Measurements from ENCODE around the gene DCAF6. TPM values are rescaled to one million over a fixed set of nuclear protein-coding genes. Genes with fewer than 3 reads are reported as not detected.
"Not testable (repeated sequence)": the region's sequence is repeated elsewhere in the genome, so short reads cannot be mapped to it uniquely, and the experiment has no call there.

DCAF6 gene
- total RNA-seq, 1 donor from 2014 or later, result 37.5 TPM

- no peak for TF ChIP-seq CTCF (conservative IDR thresholded peaks at IDR 0.05; ENCODE audit: low read depth, low read length)
- no peak overlapping the region for H3K4me3 ChIP-seq (ENCODE audit: low read depth, low read length)
- no peak for DNase-seq (ENCODE audit: low read depth)
Observed at GRCh38 chr1:168054117-168054516, 117.6 kb downstream of the DCAF6 start.

- not testable (repeated sequence) for DNase-seq (ENCODE audit: low read depth); H3K4me3 ChIP-seq (ENCODE audit: low read depth, low read length)
Observed at GRCh38 chr1:168056152-168056551, 119.7 kb downstream of the DCAF6 start.

- no peak overlapping the region for H3K4me3 ChIP-seq (ENCODE audit: low read depth, low read length)
- DNase-seq (ENCODE audit: low read depth), result no peak
- TF ChIP-seq CTCF (conservative IDR thresholded peaks at IDR 0.05; ENCODE audit: low read depth, low read length), result no peak
Observed at GRCh38 chr1:168057355-168057754, 120.9 kb downstream of the DCAF6 start.

- DNase-seq (ENCODE audit: low read depth), result no peak
- no peak overlapping the region for H3K4me3 ChIP-seq (ENCODE audit: low read depth, low read length)
- TF ChIP-seq CTCF (conservative IDR thresholded peaks at IDR 0.05; ENCODE audit: low read depth, low read length), result no peak
Observed at GRCh38 chr1:168057921-168058320, 121.4 kb downstream of the DCAF6 start.

- no peak overlapping the region for H3K4me3 ChIP-seq (ENCODE audit: low read depth, low read length)
- TF ChIP-seq CTCF (conservative IDR thresholded peaks at IDR 0.05; ENCODE audit: low read depth, low read length), result no peak
- DNase-seq (ENCODE audit: low read depth), result no peak
Observed at GRCh38 chr1:168064216-168064615, 127.7 kb downstream of the DCAF6 start.

- DNase-seq (ENCODE audit: low read depth), result no peak
- TF ChIP-seq CTCF (conservative IDR thresholded peaks at IDR 0.05; ENCODE audit: low read depth, low read length), result no peak
- no peak overlapping the region for H3K4me3 ChIP-seq (ENCODE audit: low read depth, low read length)
Observed at GRCh38 chr1:168065506-168065905, 129.0 kb downstream of the DCAF6 start.

GRCh38 chr1:168069384-168069783 lies 132.9 kb downstream of the DCAF6 start:
- no peak overlapping the region for H3K4me3 ChIP-seq (ENCODE audit: low read depth, low read length)
- no peak for DNase-seq (ENCODE audit: low read depth)
- no peak for TF ChIP-seq CTCF (conservative IDR thresholded peaks at IDR 0.05; ENCODE audit: low read depth, low read length)

GRCh38 chr1:168079761-168080160 lies 143.3 kb downstream of the DCAF6 start:
- TF ChIP-seq CTCF (conservative IDR thresholded peaks at IDR 0.05; ENCODE audit: low read depth, low read length), result no peak
- DNase-seq (ENCODE audit: low read depth), result no peak
- H3K4me3 ChIP-seq (ENCODE audit: low read depth, low read length), result no peak overlapping the region
